ENCODE results near the gene PIK3CD. TPM values are rescaled to one million over a fixed set of nuclear protein-coding genes. Genes with fewer than 3 reads are reported as not detected.

Gene PIK3CD
- total RNA-seq, 1 donor from 2014 or later, result 5.0 TPM

DNA sequence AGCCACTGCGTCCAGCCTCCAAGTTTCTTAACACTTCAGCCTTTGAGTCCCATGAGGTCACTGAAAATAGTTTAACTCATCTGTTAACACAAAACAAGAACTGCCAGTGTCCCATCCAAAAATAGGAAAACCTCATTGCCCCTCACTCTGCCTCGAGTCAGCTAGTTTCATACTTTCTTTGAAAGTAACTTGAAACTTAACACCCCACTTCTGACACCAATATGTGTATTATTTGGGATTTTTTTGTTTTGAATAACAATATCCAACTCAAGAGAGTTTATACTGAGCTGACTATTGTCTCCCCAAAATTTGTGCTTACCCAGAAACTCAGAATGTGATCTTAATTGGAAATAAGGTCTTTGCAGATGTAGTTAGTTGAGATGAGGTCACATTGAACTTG, 16.9 kb upstream of the PIK3CD start:
- FAIRE-seq (no peak), DNase-seq (ENCODE audit: low read depth) (no peak)
- Histone ChIP-seq H3K27me3 (ENCODE audit: control insufficient read depth, insufficient read depth, low read length) (peaks cover 2% of the 10 kb centered on the region), H3K4me3 (ENCODE audit: low read depth, low read length) (no peak overlapping the region), H3K36me3 (ENCODE audit: control insufficient read depth, insufficient read depth, low read length) (no peaks in the 10 kb centered on the region)
- TF ChIP-seq, protein P1, sequence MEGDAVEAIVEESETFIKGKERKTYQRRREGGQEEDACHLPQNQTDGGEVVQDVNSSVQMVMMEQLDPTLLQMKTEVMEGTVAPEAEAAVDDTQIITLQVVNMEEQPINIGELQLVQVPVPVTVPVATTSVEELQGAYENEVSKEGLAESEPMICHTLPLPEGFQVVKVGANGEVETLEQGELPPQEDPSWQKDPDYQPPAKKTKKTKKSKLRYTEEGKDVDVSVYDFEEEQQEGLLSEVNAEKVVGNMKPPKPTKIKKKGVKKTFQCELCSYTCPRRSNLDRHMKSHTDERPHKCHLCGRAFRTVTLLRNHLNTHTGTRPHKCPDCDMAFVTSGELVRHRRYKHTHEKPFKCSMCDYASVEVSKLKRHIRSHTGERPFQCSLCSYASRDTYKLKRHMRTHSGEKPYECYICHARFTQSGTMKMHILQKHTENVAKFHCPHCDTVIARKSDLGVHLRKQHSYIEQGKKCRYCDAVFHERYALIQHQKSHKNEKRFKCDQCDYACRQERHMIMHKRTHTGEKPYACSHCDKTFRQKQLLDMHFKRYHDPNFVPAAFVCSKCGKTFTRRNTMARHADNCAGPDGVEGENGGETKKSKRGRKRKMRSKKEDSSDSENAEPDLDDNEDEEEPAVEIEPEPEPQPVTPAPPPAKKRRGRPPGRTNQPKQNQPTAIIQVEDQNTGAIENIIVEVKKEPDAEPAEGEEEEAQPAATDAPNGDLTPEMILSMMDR (IDR thresholded peaks at IDR 0.05; ENCODE audit: insufficient read depth, low read length, severe bottlenecking), result no peak

DNA sequence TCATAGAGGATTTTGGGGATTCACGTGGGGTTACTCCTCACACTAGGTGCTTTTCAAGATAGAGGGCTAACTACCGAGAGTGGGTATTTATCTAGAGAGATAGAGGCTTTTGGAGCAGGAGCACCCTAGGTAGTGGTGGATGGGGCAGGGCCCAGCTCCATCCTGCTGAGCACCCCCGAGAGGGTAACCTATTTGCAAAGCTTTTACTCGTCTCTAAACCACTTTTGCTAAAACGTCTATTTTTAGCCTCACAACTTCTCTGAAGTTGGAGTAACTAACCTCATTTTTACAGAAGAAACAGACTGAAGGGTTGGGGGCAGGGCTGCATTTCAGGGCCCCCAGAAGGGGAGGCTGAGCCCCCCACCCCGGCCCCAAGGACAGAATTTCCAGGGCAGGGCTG, 12.3 kb upstream of the PIK3CD start:
- DNase-seq (ENCODE audit: low read depth) (no peak), FAIRE-seq (no peak)
- no peaks in the 10 kb centered on the region for H3K36me3 ChIP-seq (ENCODE audit: control insufficient read depth, insufficient read depth, low read length)
- no peak overlapping the region for H3K4me3 ChIP-seq (ENCODE audit: low read depth, low read length)
- H3K27me3 ChIP-seq (ENCODE audit: control insufficient read depth, insufficient read depth, low read length), result no peaks in the 10 kb centered on the region
- TF ChIP-seq, protein P1 (IDR thresholded peaks at IDR 0.05; ENCODE audit: insufficient read depth, low read length, severe bottlenecking), result no peak

DNA sequence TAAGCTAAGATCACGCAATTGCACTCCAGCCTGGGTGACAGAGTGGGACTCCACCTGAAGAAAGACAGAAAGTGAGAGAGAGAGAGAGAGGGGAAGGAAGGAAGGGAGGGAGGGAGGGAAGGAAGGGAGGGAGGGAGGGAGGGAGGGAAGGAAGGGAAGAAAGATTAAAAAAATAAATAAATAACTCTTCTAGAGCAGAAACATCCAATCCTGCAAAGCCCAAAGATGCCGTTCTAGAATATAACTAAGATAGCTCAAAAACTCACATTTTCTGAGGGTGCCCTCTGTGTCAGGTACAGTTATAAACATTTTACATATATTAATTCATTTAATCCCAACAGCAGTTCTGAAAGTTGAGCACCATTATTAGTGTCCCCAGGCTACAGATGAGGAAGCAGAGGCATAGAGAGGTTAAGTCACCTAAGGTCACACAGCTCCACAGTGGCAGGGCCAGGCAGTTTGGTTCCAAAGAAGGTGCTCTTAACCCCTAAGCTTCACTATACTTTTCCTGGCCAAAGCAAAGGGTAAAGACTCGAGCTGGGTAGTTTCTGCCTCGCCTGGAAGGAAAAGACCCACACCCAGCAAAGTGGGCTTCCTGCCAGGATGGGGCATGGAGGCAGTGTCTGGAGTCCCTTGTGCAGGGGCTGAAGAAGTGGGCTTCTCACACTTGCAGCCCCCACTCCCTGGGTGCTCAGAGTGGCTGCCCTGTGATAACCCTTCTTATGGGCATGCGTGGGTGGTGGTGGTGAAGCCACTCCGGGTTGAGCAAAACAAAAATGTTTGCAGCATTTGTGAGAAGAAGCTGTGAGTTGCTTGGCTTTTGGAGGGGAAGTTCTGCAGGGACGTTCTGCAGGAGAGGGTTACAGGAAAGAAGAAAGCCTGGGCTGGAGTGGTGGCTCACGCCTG, 7.9 kb upstream of the PIK3CD start:
- no peak for DNase-seq (ENCODE audit: low read depth)
- FAIRE-seq, result no peak
- H3K27me3 ChIP-seq (ENCODE audit: control insufficient read depth, insufficient read depth, low read length), result no peaks in the 10 kb centered on the region
- H3K4me3 ChIP-seq (ENCODE audit: low read depth, low read length), result no peak overlapping the region
- no peaks in the 10 kb centered on the region for H3K36me3 ChIP-seq (ENCODE audit: control insufficient read depth, insufficient read depth, low read length)
- TF ChIP-seq, protein P1 (IDR thresholded peaks at IDR 0.05; ENCODE audit: insufficient read depth, low read length, severe bottlenecking), result no peak

DNA sequence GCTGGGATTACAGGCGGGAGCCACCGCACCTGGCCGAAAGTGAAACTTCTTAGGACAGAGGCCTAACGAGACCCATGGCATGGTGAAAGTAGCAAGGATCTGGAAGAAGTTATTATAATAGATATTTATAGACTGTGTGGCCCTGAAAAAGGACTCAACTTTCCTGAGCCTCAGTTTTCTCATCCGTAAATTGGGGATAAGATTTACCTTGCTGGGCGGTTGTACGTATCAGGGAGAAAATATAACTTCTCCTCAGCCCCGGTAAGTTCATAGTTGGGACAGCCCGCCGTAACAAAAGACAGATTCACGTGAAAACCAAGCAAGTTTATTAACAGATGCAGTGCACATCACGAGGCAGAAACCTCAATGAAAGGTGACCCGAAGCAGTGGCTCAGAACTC, 5.5 kb upstream of the PIK3CD start:
- peaks cover 3% of the 10 kb centered on the region for H3K27me3 ChIP-seq (ENCODE audit: control insufficient read depth, insufficient read depth, low read length)
- no peak overlapping the region for H3K4me3 ChIP-seq (ENCODE audit: low read depth, low read length)
- H3K36me3 ChIP-seq (ENCODE audit: control insufficient read depth, insufficient read depth, low read length), result no peaks in the 10 kb centered on the region
- FAIRE-seq, result no peak
- DNase-seq (ENCODE audit: low read depth), result no peak
- TF ChIP-seq, protein P1 (IDR thresholded peaks at IDR 0.05; ENCODE audit: insufficient read depth, low read length, severe bottlenecking), result no peak

DNA sequence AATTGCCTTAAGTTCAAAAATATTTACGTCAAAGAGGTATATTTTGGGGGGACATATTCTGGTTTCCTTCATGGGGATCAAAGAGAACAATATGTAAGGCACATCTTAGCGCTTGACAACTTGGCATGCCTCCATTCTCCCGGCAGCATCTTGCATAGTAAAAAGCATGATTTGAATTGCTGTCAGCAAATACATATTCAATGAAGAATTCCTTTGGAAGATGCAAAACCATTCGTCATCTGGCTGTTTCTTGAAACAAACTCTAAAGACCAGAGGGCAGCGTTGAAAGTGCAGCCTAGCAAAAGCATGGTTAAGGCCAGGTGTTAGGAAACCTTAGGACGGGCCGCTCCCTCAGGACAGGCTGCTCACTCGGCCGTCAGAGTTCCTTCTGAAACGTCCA, 3.4 kb upstream of the PIK3CD start:
- no peak overlapping the region for H3K4me3 ChIP-seq (ENCODE audit: low read depth, low read length)
- H3K27me3 ChIP-seq (ENCODE audit: control insufficient read depth, insufficient read depth, low read length), result peaks cover 11% of the 10 kb centered on the region
- no peak for FAIRE-seq
- TF ChIP-seq, protein P1 (IDR thresholded peaks at IDR 0.05; ENCODE audit: insufficient read depth, low read length, severe bottlenecking), result no peak
- H3K36me3 ChIP-seq (ENCODE audit: control insufficient read depth, insufficient read depth, low read length), result no peaks in the 10 kb centered on the region
- DNase-seq (ENCODE audit: low read depth), result no peak

Data from bronchial epithelial cell (primary cell).